Measurements from ENCODE around the gene SPTBN1. TPM values are rescaled to one million over a fixed set of nuclear protein-coding genes. Genes with fewer than 3 reads are reported as not detected.

The SPTBN1 gene
- total and polyA plus RNA-seq, 2 of the 4 experiments (the other 2 are of a cell fraction): 49.1 to 241 TPM

DNA sequence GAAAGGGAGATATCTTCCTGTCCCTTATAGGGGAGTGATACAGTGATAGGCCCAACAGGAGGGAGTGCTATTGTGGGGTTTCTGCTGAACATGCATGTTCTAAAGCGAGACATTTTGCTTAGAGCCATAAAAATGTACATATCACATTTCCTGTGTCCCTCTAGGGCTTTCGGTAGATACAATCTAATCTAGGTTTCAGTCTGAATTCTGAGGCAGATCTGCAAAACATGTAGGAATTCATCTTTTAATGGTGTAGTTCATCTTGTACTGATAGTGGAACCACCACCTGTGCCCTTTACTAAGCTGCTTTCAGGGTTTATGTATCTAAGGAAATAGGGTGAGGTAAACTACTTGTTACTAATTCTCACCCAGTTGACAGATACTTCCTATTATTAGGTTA, 73.8 kb downstream of the SPTBN1 start:
- TF ChIP-seq MXI1 (IDR thresholded peaks at IDR 0.05; ENCODE audit: borderline replicate concordance, low read depth, low read length): no peak
- no peak for TF ChIP-seq POLR2A (IDR thresholded peaks at IDR 0.05; ENCODE audit: low read depth, low read length)
- no peak for TF ChIP-seq NFE2L2 (IDR thresholded peaks at IDR 0.05; ENCODE audit: low read depth, low read length)
- TF ChIP-seq RAD21 (IDR thresholded peaks at IDR 0.05; ENCODE audit: low read length): no peak
- no peak for TF ChIP-seq CEBPB (IDR thresholded peaks at IDR 0.05; ENCODE audit: low read depth, low read length)
- no peak for TF ChIP-seq FOS (IDR thresholded peaks at IDR 0.05; ENCODE audit: low read depth, low read length)
- TF ChIP-seq MAFK (IDR thresholded peaks at IDR 0.05; ENCODE audit: low read depth, low read length): no peak
- TF ChIP-seq, protein P1, sequence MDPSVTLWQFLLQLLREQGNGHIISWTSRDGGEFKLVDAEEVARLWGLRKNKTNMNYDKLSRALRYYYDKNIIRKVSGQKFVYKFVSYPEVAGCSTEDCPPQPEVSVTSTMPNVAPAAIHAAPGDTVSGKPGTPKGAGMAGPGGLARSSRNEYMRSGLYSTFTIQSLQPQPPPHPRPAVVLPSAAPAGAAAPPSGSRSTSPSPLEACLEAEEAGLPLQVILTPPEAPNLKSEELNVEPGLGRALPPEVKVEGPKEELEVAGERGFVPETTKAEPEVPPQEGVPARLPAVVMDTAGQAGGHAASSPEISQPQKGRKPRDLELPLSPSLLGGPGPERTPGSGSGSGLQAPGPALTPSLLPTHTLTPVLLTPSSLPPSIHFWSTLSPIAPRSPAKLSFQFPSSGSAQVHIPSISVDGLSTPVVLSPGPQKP (IDR thresholded peaks at IDR 0.05; ENCODE audit: borderline replicate concordance, low read depth, low read length): no peak
- TF ChIP-seq CHD1 (IDR thresholded peaks at IDR 0.05; ENCODE audit: low read depth, low read length): no peak
- TF ChIP-seq USF2 (IDR thresholded peaks at IDR 0.05; ENCODE audit: low read depth, low read length): no peak
- no peak for TF ChIP-seq SMC3 (IDR thresholded peaks at IDR 0.05; ENCODE audit: low read depth, low read length)
- no peak for TF ChIP-seq RFX5 (IDR thresholded peaks at IDR 0.05; ENCODE audit: low read depth, low read length)
- no peak for TF ChIP-seq BHLHE40 (IDR thresholded peaks at IDR 0.05; ENCODE audit: low read depth, low read length)
- no peak for TF ChIP-seq RCOR1 (IDR thresholded peaks at IDR 0.05; ENCODE audit: insufficient replicate concordance, low read length)
- no peak for TF ChIP-seq MAZ (IDR thresholded peaks at IDR 0.05; ENCODE audit: borderline replicate concordance, low read depth, low read length)
- H3K4ac ChIP-seq (ENCODE audit: low read depth, low read length): no peak overlapping the region
- H4K91ac ChIP-seq (ENCODE audit: insufficient read depth, low read depth, low read length): no peak overlapping the region
- H3K36me3 ChIP-seq (ENCODE audit: control insufficient read depth, insufficient read depth, low read length): peaks cover 24% of the 10 kb centered on the region
- H3K9ac ChIP-seq (ENCODE audit: low read depth, low read length): no peak overlapping the region
- no peak overlapping the region for H2BK5ac ChIP-seq (ENCODE audit: low read depth, low read length, poor library complexity, severe bottlenecking)
- H3K56ac ChIP-seq (ENCODE audit: extremely low read depth, insufficient read depth, low read length): no peak overlapping the region
- POLR2A ChIA-PET (ENCODE audit: unreplicated experiment): no interaction called here
- no peak overlapping the region for H2BK20ac ChIP-seq (ENCODE audit: low read depth, low read length)
- H3K9me1 ChIP-seq (ENCODE audit: insufficient read depth, low read length): peaks cover 12% of the 10 kb centered on the region
- no peak overlapping the region for H3K27ac ChIP-seq (ENCODE audit: insufficient read depth, low read length)
- dilution Hi-C loops (cut with HindIII; ENCODE audit: low sequenced_read_pairs, unreplicated experiment): no loop called here
- no peaks in the 10 kb centered on the region for H3K9me3 ChIP-seq (ENCODE audit: control insufficient read depth, insufficient read depth, low read length)
- no TSS peak for BruUV-seq (replicated peaks)
- H3K4me3 ChIP-seq (ENCODE audit: insufficient read depth, low read depth, low read length): no peak overlapping the region
- H3K4me1 ChIP-seq (ENCODE audit: control insufficient read depth, insufficient read depth, low read length): peaks cover 4% of the 10 kb centered on the region
- H3K79me1 ChIP-seq (ENCODE audit: low read depth in 1 of 2, low read length in 2 of 2): peaks cover 41 to 84% of the 10 kb centered on the region in 2 experiments
- CTCF ChIA-PET: interaction anchor here (0.6 kb wide), 1 partner anchor 315 kb away, joined by 3 read pairs; no protein-coding TSS in a partner anchor
- no peak overlapping the region for H2BK15ac ChIP-seq (ENCODE audit: low read depth, low read length)
- no peak overlapping the region for H3K18ac ChIP-seq (ENCODE audit: low read depth, low read length)
- in situ Hi-C loops (cut with MboI; ENCODE audit: low sequenced_read_pairs): loop anchor here (10.0 kb wide), 1 partner anchor 175 kb away; no protein-coding TSS in a partner anchor
- no peak overlapping the region for H2AFZ ChIP-seq (replicated peaks; ENCODE audit: low read length, poor library complexity)
- ATAC-seq (ENCODE audit: low read depth): no peak
- WGBS, 2 experiments (ENCODE audit: extremely low coverage in 2 of 2, insufficient read length in 1 of 2): no CpG with 5 or more reads among the region's 2 CpGs
- no peak overlapping the region for H4K5ac ChIP-seq (ENCODE audit: low read depth, low read length)
- no peak overlapping the region for H3K4me2 ChIP-seq (ENCODE audit: low read depth, low read length)
- H2BK120ac ChIP-seq (ENCODE audit: low read depth, low read length): no peak overlapping the region
- H3K27me3 ChIP-seq (ENCODE audit: control insufficient read depth, insufficient read depth, low read length): no peaks in the 10 kb centered on the region
- peaks cover 6% of the 10 kb centered on the region; the same call in 1 of the 2 replicates for H4K20me1 ChIP-seq (ENCODE audit: insufficient read depth, low read length)
- no peak overlapping the region for H3K23ac ChIP-seq (ENCODE audit: low read depth, low read length)
- no peak overlapping the region for H3K14ac ChIP-seq (replicated peaks; ENCODE audit: low read depth, low read length)
- H2AK5ac ChIP-seq (ENCODE audit: low read depth, low read length): no peak overlapping the region
- no peak for DNase-seq
- no peak overlapping the region for H4K8ac ChIP-seq (ENCODE audit: low read depth in 2 of 2, low read length in 2 of 2)
- intact Hi-C loops (cut with micrococcal nuclease): loop anchor here (10.0 kb wide), 1 partner anchor 325 kb away; no protein-coding TSS in a partner anchor
- no peak overlapping the region for H2AK9ac ChIP-seq (replicated peaks; ENCODE audit: low read depth, low read length, poor library complexity)

All from IMR-90 (cell line).